ENCODE results near the gene CRYZ.
"Not testable (repeated sequence)": the region's sequence is repeated elsewhere in the genome, so short reads cannot be mapped to it uniquely, and the experiment has no call there.

The CRYZ gene

GRCh38 chr1:74732960-74733603 lies at the start of gene CRYZ, which contains the start of gene TYW3:
Gene CRYZ (minus strand): TSS chr1:74733050. CDS start chr1:74724821, 8,229 bp downstream.
Gene TYW3 (plus strand): TSS chr1:74733152. CDS start chr1:74733245, 93 bp downstream.
- peak; percentile 97 for DNase-seq (ENCODE audit: low spot score)

GRCh38 chr1:74780594-74780993 lies 47.7 kb upstream of the CRYZ start:
- DNase-seq (ENCODE audit: low spot score): no peak

- no peak for DNase-seq (ENCODE audit: low spot score)
These were observed 46.9 kb upstream of the CRYZ start for GRCh38 chr1:74779750-74780149.

- DNase-seq (ENCODE audit: low spot score): no peak
These were observed 44.7 kb upstream of the CRYZ start for GRCh38 chr1:74777525-74777924.

GRCh38 chr1:74775735-74776134 lies 42.9 kb upstream of the CRYZ start:
- DNase-seq (ENCODE audit: low spot score): no peak

GRCh38 chr1:74773582-74773981 lies 40.7 kb upstream of the CRYZ start:
- no peak for DNase-seq (ENCODE audit: low spot score)

- DNase-seq (ENCODE audit: low spot score): no peak
These were observed 40.1 kb upstream of the CRYZ start for GRCh38 chr1:74772945-74773344.

GRCh38 chr1:74771913-74772515 lies 39.2 kb upstream of the CRYZ start:
- DNase-seq (ENCODE audit: low spot score): peak; percentile 53

GRCh38 chr1:74767490-74767889 lies 34.6 kb upstream of the CRYZ start:
- peak; percentile 39 for DNase-seq (ENCODE audit: low spot score)

GRCh38 chr1:74766579-74766978 lies 33.7 kb upstream of the CRYZ start:
- DNase-seq (ENCODE audit: low spot score): no peak

GRCh38 chr1:74763807-74764206 lies 31.0 kb upstream of the CRYZ start:
- no peak for DNase-seq (ENCODE audit: low spot score)

- DNase-seq (ENCODE audit: low spot score): not testable (repeated sequence)
These were observed 23.8 kb upstream of the CRYZ start for GRCh38 chr1:74756650-74757049.

- no peak for DNase-seq (ENCODE audit: low spot score)
These were observed 22.6 kb upstream of the CRYZ start for GRCh38 chr1:74755475-74755874.

GRCh38 chr1:74753104-74753503 lies 20.3 kb upstream of the CRYZ start:
- DNase-seq (ENCODE audit: low spot score): no peak

GRCh38 chr1:74748960-74749359 lies 16.1 kb upstream of the CRYZ start:
- no peak for DNase-seq (ENCODE audit: low spot score)

- DNase-seq (ENCODE audit: low spot score): not testable (repeated sequence)
These were observed 12.4 kb upstream of the CRYZ start for GRCh38 chr1:74745247-74745646.

- not testable (repeated sequence) for DNase-seq (ENCODE audit: low spot score)
These were observed 7.6 kb upstream of the CRYZ start for GRCh38 chr1:74740307-74740980.

GRCh38 chr1:74737333-74737732 lies 4.5 kb upstream of the CRYZ start:
- DNase-seq (ENCODE audit: low spot score): no peak

- peak; percentile 84 for DNase-seq (ENCODE audit: low spot score)
These were observed 994 bp upstream of the CRYZ start for GRCh38 chr1:74733604-74734484.

GRCh38 chr1:74732071-74732946 lies 541 bp downstream of the CRYZ start:
- DNase-seq (ENCODE audit: low spot score): not testable (repeated sequence)

- DNase-seq (ENCODE audit: low spot score): no peak
These were observed 1.3 kb downstream of the CRYZ start for GRCh38 chr1:74731399-74732052.
